H9 (cell line): ENCODE results near the gene CNKSR1. TPM values are rescaled to one million over a fixed set of nuclear protein-coding genes. Genes with fewer than 3 reads are reported as not detected.
A peak's percentile ranks its signal among the peaks of the same experiment; 100 is the strongest.

ENCODE experiments used
- DNase-seq: peaks from one replicate; pipeline ENCODE4 v3.0.0-alpha.2; 2017
- H2AFZ ChIP-seq: one replicate; pipeline ENCODE4 v1.6.1; 2013; ENCODE audit warnings: mild to moderate bottlenecking, low read length, control low read depth, moderate library complexity
- H2AK5ac ChIP-seq: 2 replicates; pipeline ENCODE4 v1.6.1; 2013; ENCODE audit warnings: low read length, control low read depth, mixed read lengths; ENCODE audit not compliant: insufficient read length
- H2BK120ac ChIP-seq: one replicate; pipeline ENCODE4 v1.6.1; 2013; ENCODE audit warnings: low read depth, mild to moderate bottlenecking, low read length, control low read depth, inconsistent platforms; ENCODE audit not compliant: poor library complexity, severe bottlenecking
- H2BK12ac ChIP-seq: 2 replicates; pipeline ENCODE4 v1.6.1; 2013; ENCODE audit warnings: low read length, control low read depth, mixed read lengths, low read depth; ENCODE audit not compliant: insufficient read length
- H2BK15ac ChIP-seq: 2 replicates; pipeline ENCODE4 v1.6.1; 2013; ENCODE audit warnings: low read depth, low read length, control low read depth
- H2BK20ac ChIP-seq: one replicate; pipeline ENCODE4 v1.6.1; 2013; ENCODE audit warnings: low read depth, mild to moderate bottlenecking, low read length, control low read depth, inconsistent platforms; ENCODE audit not compliant: poor library complexity, severe bottlenecking
- H2BK5ac ChIP-seq: 2 replicates; pipeline ENCODE4 v1.6.1; 2013; ENCODE audit warnings: low read length, control low read depth, mixed read lengths; ENCODE audit not compliant: insufficient read length
- H3K14ac ChIP-seq: 2 replicates; pipeline ENCODE4 v1.6.1; 2013; ENCODE audit warnings: low read length, control low read depth; ENCODE audit not compliant: insufficient read depth
- H3K18ac ChIP-seq: 2 replicates; pipeline ENCODE4 v1.6.1; 2013; ENCODE audit warnings: low read depth, mild to moderate bottlenecking, mixed read lengths, low read length, control low read depth; ENCODE audit not compliant: insufficient read length
- H3K23ac ChIP-seq: 2 replicates; pipeline ENCODE4 v1.6.1; 2013; ENCODE audit warnings: low read length, control low read depth, mixed read lengths, low read depth; ENCODE audit not compliant: insufficient read length
- H3K23me2 ChIP-seq: 2 replicates; pipeline ENCODE4 v1.6.1; 2013; ENCODE audit warnings: low read depth, mild to moderate bottlenecking, mixed read lengths, low read length, control low read depth; ENCODE audit not compliant: insufficient read length, poor library complexity, severe bottlenecking
- H3K27ac ChIP-seq: 2 replicates; pipeline ENCODE4 v1.5.1; 2013; ENCODE audit warnings: low read length, control low read depth, mixed read lengths, low read depth; ENCODE audit not compliant: insufficient read length
- H3K27me3 ChIP-seq: 2 replicates; pipeline ENCODE4 v1.6.1; 2013; ENCODE audit warnings: low read length, control low read depth, inconsistent platforms; ENCODE audit not compliant: insufficient read depth
- H3K4ac ChIP-seq: 2 replicates; pipeline ENCODE4 v1.6.1; 2013; ENCODE audit warnings: low read depth, mild to moderate bottlenecking, control low read depth, inconsistent platforms, low read length, moderate library complexity
- H3K4me1 ChIP-seq: 2 replicates; pipeline ENCODE4 v1.6.1; 2013; ENCODE audit warnings: low read length, control low read depth, inconsistent platforms; ENCODE audit not compliant: insufficient read depth
- H3K4me2 ChIP-seq: 2 replicates; pipeline ENCODE4 v1.6.1; 2013; ENCODE audit warnings: low read length, control low read depth, mixed read lengths; ENCODE audit not compliant: insufficient read length, insufficient read depth
- H3K56ac ChIP-seq: 2 replicates; pipeline ENCODE4 v1.6.1; 2013; ENCODE audit warnings: low read depth, mild to moderate bottlenecking, mixed read lengths, low read length, control low read depth; ENCODE audit not compliant: insufficient read length
- H3K79me1 ChIP-seq: 2 replicates; pipeline ENCODE4 v1.6.1; 2013; ENCODE audit warnings: low read depth, mild to moderate bottlenecking, moderate library complexity, low read length, control low read depth, inconsistent platforms; ENCODE audit not compliant: insufficient read depth, poor library complexity, severe bottlenecking
- H3K79me2 ChIP-seq: 2 replicates; pipeline ENCODE4 v1.6.1; 2013; ENCODE audit warnings: low read length, control low read depth, inconsistent platforms; ENCODE audit not compliant: insufficient read depth
- H3K9ac ChIP-seq: 2 replicates; pipeline ENCODE4 v1.6.1; 2013; ENCODE audit warnings: low read length, control low read depth, mixed read lengths; ENCODE audit not compliant: insufficient read length; ENCODE audit errors: extremely low read depth
- H3K9me3 ChIP-seq: one replicate; pipeline ENCODE4 v1.6.1; 2013; ENCODE audit warnings: low read depth, low read length, inconsistent platforms; ENCODE audit not compliant: control insufficient read depth
- H3T11ph ChIP-seq: one replicate; pipeline ENCODE4 v1.6.1; 2013; ENCODE audit warnings: mild to moderate bottlenecking, low read length, control low read depth, inconsistent platforms
- H4K20me1 ChIP-seq: one replicate; pipeline ENCODE4 v1.6.1; 2013; ENCODE audit not compliant: control insufficient read depth, insufficient read length, insufficient read depth
- H4K5ac ChIP-seq: 2 replicates; pipeline ENCODE4 v1.6.1; 2013; ENCODE audit warnings: low read depth, mild to moderate bottlenecking, mixed read lengths, low read length, control low read depth; ENCODE audit not compliant: insufficient read length
- H4K8ac ChIP-seq: replicated peaks from 2 replicates; pipeline ENCODE4 v1.6.1; 2013; ENCODE audit warnings: low read length, control low read depth, mixed read lengths, low read depth; ENCODE audit not compliant: insufficient read length
- H4K91ac ChIP-seq: 2 replicates; pipeline ENCODE4 v1.6.1; 2013; ENCODE audit warnings: low read depth, mild to moderate bottlenecking, moderate library complexity, mixed read lengths, low read length, control low read depth; ENCODE audit not compliant: insufficient read length
- H3K27ac Mint-ChIP-seq, 3 experiments: 2 replicates in 2 of 3; 3 replicates in 1 of 3; pipeline ENCODE4 v1.8.0; 2020 to 2021; ENCODE audit warnings: mixed read lengths in 3 of 3, mild to moderate bottlenecking in 1 of 3, moderate library complexity in 1 of 3
- H3K27me3 Mint-ChIP-seq: 2 replicates; pipeline ENCODE4 v1.8.0; 2021; ENCODE audit warnings: low read depth, mild to moderate bottlenecking, moderate library complexity, mixed read lengths
- H3K36me3 Mint-ChIP-seq, 3 experiments: 2 replicates in 2 of 3; 3 replicates in 1 of 3; pipeline ENCODE4 v1.8.0; 2020 to 2021; ENCODE audit warnings: low read depth in 3 of 3, mixed read lengths in 3 of 3; ENCODE audit not compliant: insufficient read depth in 1 of 3
- H3K4me1 Mint-ChIP-seq, 2 experiments: 2 replicates each; pipeline ENCODE4 v1.8.0; 2020; ENCODE audit warnings: mixed read lengths in 2 of 2
- H3K4me3 Mint-ChIP-seq, 2 experiments: 2 replicates in 1 of 2; 3 replicates in 1 of 2; pipeline ENCODE4 v1.8.0; 2020 to 2021; ENCODE audit warnings: mild to moderate bottlenecking in 2 of 2, mixed read lengths in 2 of 2, moderate library complexity in 1 of 2
- H3K9me3 Mint-ChIP-seq, 2 experiments: 2 replicates in 1 of 2; 3 replicates in 1 of 2; pipeline ENCODE4 v1.8.0; 2020; ENCODE audit warnings: mild to moderate bottlenecking in 2 of 2, mixed read lengths in 2 of 2, moderate library complexity in 1 of 2
- WGBS: extraction: QIAGEN DNeasy Blood & Tissue Kit; methylation state at CpG from one replicate; pipeline ENCODE4 v1.1.7; 2013; ENCODE audit warnings: missing lambda C conversion rate, low lambda C conversion rate, mixed read lengths; ENCODE audit not compliant: insufficient read length; ENCODE audit errors: extremely low coverage; 5-methylcytosine and 5-hydroxymethylcytosine counted together
- total RNA-seq: library from RNA; stranded (reverse); gene quantifications from 2 replicates; pipeline ENCODE4 v1.2.1, GENCODE V29; 2021
- TF ChIP-seq, protein P1 (sequence below): fragments of 200-600 bp; sonication (generic); conservative IDR thresholded peaks from 3 replicates; pipeline ENCODE4 v1.8.0; 2021; ENCODE audit warnings: antibody characterized with exemption, mild to moderate bottlenecking

Gene CNKSR1
- total RNA-seq, 1 experiment from 2014 or later, result 26.3 TPM

DNA sequence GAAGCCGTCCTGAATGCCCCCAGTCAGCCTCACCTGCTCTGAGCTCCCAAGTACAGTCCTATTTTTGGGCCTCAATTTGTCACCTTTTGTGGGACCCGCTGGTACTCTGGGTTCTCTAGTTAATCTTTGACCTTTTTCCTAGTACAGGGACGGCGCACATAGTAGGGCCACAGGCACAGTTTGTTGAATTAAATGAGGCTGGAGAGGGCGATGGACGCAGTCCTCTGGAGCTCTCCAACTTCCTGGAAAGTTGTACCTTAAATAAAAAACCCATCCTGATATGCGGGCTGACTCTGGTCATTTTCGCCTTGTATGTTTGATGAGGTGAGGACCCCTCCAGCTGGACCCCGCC is 13.6 kb upstream of the CNKSR1 start:
- Histone ChIP-seq H3K79me2 (no peaks in the 10 kb centered on the region), H4K20me1 (no peaks in the 10 kb centered on the region), H2BK20ac (no peak overlapping the region), H2AFZ (no peak overlapping the region), H3K4me1 (peaks cover 9% of the 10 kb centered on the region; the same call in 1 of the 2 replicates), H2BK5ac (no peak overlapping the region), H3T11ph (no peak overlapping the region), H3K56ac (no peak overlapping the region), H2BK15ac (no peak overlapping the region), H3K4me2 (no peak overlapping the region), H2BK12ac (no peak overlapping the region), H3K79me1 (no peaks in the 10 kb centered on the region), H2BK120ac (no peak overlapping the region), H4K8ac (no peak overlapping the region), H3K23me2 (peaks cover 19% of the 10 kb centered on the region), H3K27me3 (peaks cover 29% of the 10 kb centered on the region; the same call in 1 of the 2 replicates), H3K18ac (no peak overlapping the region), H3K4ac (no peak overlapping the region), H3K23ac (no peak overlapping the region), H3K14ac (no peak overlapping the region), H2AK5ac (no peak overlapping the region), H4K5ac (no peak overlapping the region), H4K91ac (no peak overlapping the region), H3K9ac (no peak overlapping the region), H3K9me3 (no peaks in the 10 kb centered on the region), H3K27ac (no peak overlapping the region)
- Mint-ChIP-seq H3K4me1 (peaks cover 37 to 58% of the 10 kb centered on the region in 2 experiments), H3K27me3 (peaks cover 86% of the 10 kb centered on the region), H3K27ac (no peak overlapping the region), H3K4me3 (peak overlapping the region in 1 of 2 experiments; percentile 62; a peak in 2 of 5 replicates), H3K9me3 (peaks cover 0 to 4% of the 10 kb centered on the region in 2 experiments; a peak in 1 of 5 replicates), H3K36me3 (no peaks in the 10 kb centered on the region)
- no peak for DNase-seq
- TF ChIP-seq, protein P1, sequence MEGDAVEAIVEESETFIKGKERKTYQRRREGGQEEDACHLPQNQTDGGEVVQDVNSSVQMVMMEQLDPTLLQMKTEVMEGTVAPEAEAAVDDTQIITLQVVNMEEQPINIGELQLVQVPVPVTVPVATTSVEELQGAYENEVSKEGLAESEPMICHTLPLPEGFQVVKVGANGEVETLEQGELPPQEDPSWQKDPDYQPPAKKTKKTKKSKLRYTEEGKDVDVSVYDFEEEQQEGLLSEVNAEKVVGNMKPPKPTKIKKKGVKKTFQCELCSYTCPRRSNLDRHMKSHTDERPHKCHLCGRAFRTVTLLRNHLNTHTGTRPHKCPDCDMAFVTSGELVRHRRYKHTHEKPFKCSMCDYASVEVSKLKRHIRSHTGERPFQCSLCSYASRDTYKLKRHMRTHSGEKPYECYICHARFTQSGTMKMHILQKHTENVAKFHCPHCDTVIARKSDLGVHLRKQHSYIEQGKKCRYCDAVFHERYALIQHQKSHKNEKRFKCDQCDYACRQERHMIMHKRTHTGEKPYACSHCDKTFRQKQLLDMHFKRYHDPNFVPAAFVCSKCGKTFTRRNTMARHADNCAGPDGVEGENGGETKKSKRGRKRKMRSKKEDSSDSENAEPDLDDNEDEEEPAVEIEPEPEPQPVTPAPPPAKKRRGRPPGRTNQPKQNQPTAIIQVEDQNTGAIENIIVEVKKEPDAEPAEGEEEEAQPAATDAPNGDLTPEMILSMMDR, result no peak
- WGBS, result no CpG with 5 or more reads among the region's 9 CpGs
